Epithelial cell of esophagus (primary cell): ENCODE measurements around the gene SYT2.
A peak's percentile ranks its signal among the peaks of the same experiment; 100 is the strongest.
"Not testable (repeated sequence)": the region's sequence is repeated elsewhere in the genome, so short reads cannot be mapped to it uniquely, and the experiment has no call there.

Experiments used
- DNase-seq: peaks from one replicate; pipeline ENCODE4 v3.0.0; 2010; ENCODE audit warnings: low read depth
- H3K4me3 ChIP-seq: 2 replicates; pipeline ENCODE4 v1.5.1; 2011; ENCODE audit warnings: mild to moderate bottlenecking, low read length, control low read depth
- CTCF ChIP-seq: IDR thresholded peaks from 2 replicates; pipeline ENCODE4 v1.5.1; 2011; ENCODE audit warnings: low read depth, mild to moderate bottlenecking, low read length, control low read depth, inconsistent platforms; ENCODE audit not compliant: insufficient read depth; ENCODE audit errors: missing control alignments

The SYT2 gene

GRCh38 chr1:202614363-202615207 lies 95.7 kb downstream of the SYT2 start:
- not testable (repeated sequence) for H3K4me3 ChIP-seq
- peak; percentile 29 for TF ChIP-seq CTCF
- peak; percentile 10 for DNase-seq

GRCh38 chr1:202613571-202613970 lies 96.7 kb downstream of the SYT2 start:
- TF ChIP-seq CTCF: no peak
- no peak overlapping the region for H3K4me3 ChIP-seq
- DNase-seq: no peak

- H3K4me3 ChIP-seq, DNase-seq: not testable (repeated sequence)
Measured at GRCh38 chr1:202612036-202612435, 98.2 kb downstream of the SYT2 start.

- no peak for DNase-seq
- H3K4me3 ChIP-seq: no peak overlapping the region
- no peak for TF ChIP-seq CTCF
Measured at GRCh38 chr1:202605515-202605914, 104.7 kb downstream of the SYT2 start.

GRCh38 chr1:202603435-202603834 lies 106.8 kb downstream of the SYT2 start:
- H3K4me3 ChIP-seq: no peak overlapping the region
- no peak for DNase-seq
- no peak for TF ChIP-seq CTCF

- H3K4me3 ChIP-seq: no peak overlapping the region
- no peak for DNase-seq
- no peak for TF ChIP-seq CTCF
Measured at GRCh38 chr1:202600432-202601041, 109.7 kb downstream of the SYT2 start.

- peak; percentile 88 for DNase-seq
- TF ChIP-seq CTCF: peak; percentile 89
- no peak overlapping the region for H3K4me3 ChIP-seq
Measured at GRCh38 chr1:202599669-202600431, 110.4 kb downstream of the SYT2 start.
